HUES6 (cell line): ENCODE results near the gene SREBF2.

ENCODE experiments used
- H3K27ac ChIP-seq: 2 replicates; pipeline ENCODE4 v1.7.0; 2013; ENCODE audit warnings: low read depth, mild to moderate bottlenecking, low read length, inconsistent platforms
- H3K27me3 ChIP-seq: 2 replicates; pipeline ENCODE4 v1.6.1; 2013; ENCODE audit warnings: low read length; ENCODE audit not compliant: control insufficient read depth, insufficient read depth
- H3K36me3 ChIP-seq: 2 replicates; pipeline ENCODE4 v1.6.1; 2013; ENCODE audit warnings: low read length; ENCODE audit not compliant: control insufficient read depth, insufficient read depth
- H3K4me1 ChIP-seq: 2 replicates; pipeline ENCODE4 v1.6.1; 2013; ENCODE audit warnings: low read length; ENCODE audit not compliant: control insufficient read depth, insufficient read depth
- H3K4me3 ChIP-seq: 2 replicates; pipeline ENCODE4 v1.5.1; 2013; ENCODE audit warnings: low read depth, low read length
- H3K9ac ChIP-seq: one replicate; pipeline ENCODE4 v1.6.1; 2013; ENCODE audit warnings: mild to moderate bottlenecking, low read length
- H3K9me3 ChIP-seq: 2 replicates; pipeline ENCODE4 v1.6.1; 2013; ENCODE audit warnings: low read depth, low read length; ENCODE audit not compliant: control insufficient read depth, insufficient read depth

Gene SREBF2

GRCh38 chr22:41810022-41810421 lies 22.9 kb upstream of the SREBF2 start:
- no peak overlapping the region for H3K27ac ChIP-seq
- no peak overlapping the region for H3K4me3 ChIP-seq
- H3K27me3 ChIP-seq: no peaks in the 10 kb centered on the region
- H3K9me3 ChIP-seq: no peaks in the 10 kb centered on the region
- H3K9ac ChIP-seq: no peak overlapping the region
- H3K36me3 ChIP-seq: peaks cover 41% of the 10 kb centered on the region
- H3K4me1 ChIP-seq: no peaks in the 10 kb centered on the region

- Histone ChIP-seq H3K9ac (no peak overlapping the region), H3K27me3 (no peaks in the 10 kb centered on the region), H3K36me3 (peaks cover 61% of the 10 kb centered on the region), H3K27ac (no peak overlapping the region), H3K4me1 (no peaks in the 10 kb centered on the region), H3K9me3 (no peaks in the 10 kb centered on the region), H3K4me3 (no peak overlapping the region)
These were observed 19.9 kb upstream of the SREBF2 start for GRCh38 chr22:41812805-41813545.

GRCh38 chr22:41813726-41814410 lies 19.0 kb upstream of the SREBF2 start:
- Histone ChIP-seq H3K27ac (no peak overlapping the region), H3K36me3 (peaks cover 66% of the 10 kb centered on the region)

GRCh38 chr22:41815716-41816115 lies 17.2 kb upstream of the SREBF2 start:
- Histone ChIP-seq H3K9ac (no peak overlapping the region), H3K27ac (no peak overlapping the region), H3K4me3 (no peak overlapping the region), H3K27me3 (no peaks in the 10 kb centered on the region), H3K9me3 (no peaks in the 10 kb centered on the region), H3K4me1 (no peaks in the 10 kb centered on the region), H3K36me3 (peaks cover 63% of the 10 kb centered on the region)

More at GRCh38 chr22:41813726-41814410, 19.0 kb upstream of the SREBF2 start:
- Histone ChIP-seq H3K4me3 (no peak overlapping the region), H3K27me3 (no peaks in the 10 kb centered on the region), H3K4me1 (no peaks in the 10 kb centered on the region), H3K9me3 (no peaks in the 10 kb centered on the region), H3K9ac (no peak overlapping the region)

GRCh38 chr22:41816241-41816640 lies 16.7 kb upstream of the SREBF2 start:
- Histone ChIP-seq H3K9ac (no peak overlapping the region), H3K4me3 (no peak overlapping the region), H3K9me3 (no peaks in the 10 kb centered on the region), H3K36me3 (peaks cover 62% of the 10 kb centered on the region), H3K27me3 (no peaks in the 10 kb centered on the region), H3K27ac (no peak overlapping the region), H3K4me1 (no peaks in the 10 kb centered on the region)

- H3K9me3 ChIP-seq: no peaks in the 10 kb centered on the region
- H3K4me3 ChIP-seq: no peak overlapping the region
- H3K4me1 ChIP-seq: peaks cover 3% of the 10 kb centered on the region; the same call in 1 of the 2 replicates
- H3K36me3 ChIP-seq: peaks cover 57% of the 10 kb centered on the region
- H3K27ac ChIP-seq: no peak overlapping the region
- no peak overlapping the region for H3K9ac ChIP-seq
- no peaks in the 10 kb centered on the region for H3K27me3 ChIP-seq
These were observed 16.0 kb upstream of the SREBF2 start for GRCh38 chr22:41816871-41817270.

GRCh38 chr22:41818011-41818410 lies 14.9 kb upstream of the SREBF2 start:
- no peak overlapping the region for H3K9ac ChIP-seq
- H3K4me3 ChIP-seq: no peak overlapping the region
- peaks cover 3% of the 10 kb centered on the region; the same call in 1 of the 2 replicates for H3K4me1 ChIP-seq
- H3K27ac ChIP-seq: no peak overlapping the region
- H3K9me3 ChIP-seq: no peaks in the 10 kb centered on the region
- H3K36me3 ChIP-seq: peaks cover 53% of the 10 kb centered on the region
- no peaks in the 10 kb centered on the region for H3K27me3 ChIP-seq

- peaks cover 5% of the 10 kb centered on the region for H3K4me1 ChIP-seq
- H3K27me3 ChIP-seq: no peaks in the 10 kb centered on the region
- H3K9me3 ChIP-seq: no peaks in the 10 kb centered on the region
- H3K9ac ChIP-seq: no peak overlapping the region
- H3K36me3 ChIP-seq: peaks cover 47% of the 10 kb centered on the region
- H3K27ac ChIP-seq: no peak overlapping the region
- H3K4me3 ChIP-seq: no peak overlapping the region
These were observed 14.3 kb upstream of the SREBF2 start for GRCh38 chr22:41818596-41818995.

- Histone ChIP-seq H3K36me3 (peaks cover 42% of the 10 kb centered on the region), H3K9ac (no peak overlapping the region), H3K27ac (no peak overlapping the region), H3K4me1 (peaks cover 12% of the 10 kb centered on the region), H3K27me3 (no peaks in the 10 kb centered on the region), H3K4me3 (no peak overlapping the region), H3K9me3 (no peaks in the 10 kb centered on the region)
These were observed 13.6 kb upstream of the SREBF2 start for GRCh38 chr22:41819257-41819656.

GRCh38 chr22:41820447-41820846 lies 12.5 kb upstream of the SREBF2 start:
- H3K36me3 ChIP-seq: peaks cover 38% of the 10 kb centered on the region
- no peak overlapping the region for H3K9ac ChIP-seq
- peaks cover 15% of the 10 kb centered on the region for H3K4me1 ChIP-seq
- H3K9me3 ChIP-seq: no peaks in the 10 kb centered on the region
- H3K4me3 ChIP-seq: no peak overlapping the region
- H3K27ac ChIP-seq: no peak overlapping the region
- H3K27me3 ChIP-seq: no peaks in the 10 kb centered on the region

- no peak overlapping the region for H3K4me3 ChIP-seq
- H3K27ac ChIP-seq: no peak overlapping the region
- no peak overlapping the region for H3K9ac ChIP-seq
- H3K9me3 ChIP-seq: no peaks in the 10 kb centered on the region
- peaks cover 39% of the 10 kb centered on the region for H3K36me3 ChIP-seq
- peaks cover 27% of the 10 kb centered on the region for H3K4me1 ChIP-seq
- H3K27me3 ChIP-seq: no peaks in the 10 kb centered on the region
These were observed 11.2 kb upstream of the SREBF2 start for GRCh38 chr22:41821471-41822316.
